Activated naive CD4-positive, alpha-beta T cell treated with Interleukin-2 at 50 U/mL for 16 hours (primary cell): ENCODE data around the gene FADD.

Experiments used
- DNase-seq: peaks from one replicate; pipeline ENCODE4 v3.0.0-alpha.2; 2020

Gene FADD

DNA sequence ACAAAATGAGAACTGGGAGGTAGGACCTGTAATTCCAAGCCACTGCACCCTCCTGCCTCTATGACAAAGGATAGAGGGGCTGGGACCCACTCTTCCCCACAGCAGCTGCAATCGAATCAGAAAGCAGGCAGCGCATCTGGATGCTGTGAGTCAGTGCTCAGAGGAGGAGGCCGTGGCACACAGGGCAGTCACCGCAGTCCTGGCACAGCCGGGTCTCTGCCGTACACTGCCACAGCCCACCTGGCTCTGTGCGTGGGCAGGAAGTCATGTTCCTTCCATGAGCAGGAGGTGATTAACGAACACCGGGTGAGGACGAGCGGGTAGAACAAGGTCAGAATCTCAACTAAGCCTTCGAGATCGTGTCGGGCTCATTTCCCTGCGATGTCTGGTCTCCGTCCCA lies 37.2 kb downstream of the FADD start:
- DNase-seq, result no peak

GRCh38 chr11:70241709-70242108 lies 38.6 kb downstream of the FADD start:
- no peak for DNase-seq

- DNase-seq, result no peak
Observed at GRCh38 chr11:70242885-70243284, 39.8 kb downstream of the FADD start.

DNA sequence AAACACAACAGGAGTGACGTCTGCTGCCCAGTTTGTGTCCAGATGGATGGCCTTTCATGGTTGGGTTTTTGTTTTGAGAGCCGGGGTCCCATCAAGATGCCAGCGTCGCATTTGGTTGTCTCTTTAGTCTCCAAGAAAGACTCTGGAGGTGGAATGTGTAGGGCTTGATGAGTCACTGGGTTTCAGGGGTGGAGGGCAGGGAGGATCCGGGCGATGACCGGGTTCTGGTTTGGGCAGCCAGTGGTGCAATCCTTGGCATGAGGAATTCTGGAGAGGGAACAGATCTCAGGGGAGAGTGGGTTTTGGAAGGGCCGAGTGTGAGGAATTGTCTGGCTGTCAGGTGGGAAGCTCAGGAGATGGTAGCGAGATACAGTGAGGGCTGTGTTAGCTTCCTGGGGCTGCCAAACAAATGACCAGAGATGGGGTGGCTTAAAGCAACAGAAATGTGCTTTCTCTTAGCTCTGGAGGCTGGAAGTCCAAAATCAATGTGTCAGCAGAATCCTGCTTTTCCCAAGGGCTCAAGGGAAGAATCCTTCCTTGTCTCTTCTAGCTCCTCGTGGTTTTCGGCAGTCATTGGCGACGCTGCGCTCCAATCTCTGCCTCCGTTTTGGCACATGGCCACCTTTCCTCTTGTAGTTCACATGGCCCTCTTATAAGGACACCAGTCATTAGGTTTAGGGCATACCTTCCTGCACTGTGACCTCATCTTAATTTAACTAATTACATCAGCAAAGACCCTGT lies 41.0 kb downstream of the FADD start:
- no peak for DNase-seq

DNA sequence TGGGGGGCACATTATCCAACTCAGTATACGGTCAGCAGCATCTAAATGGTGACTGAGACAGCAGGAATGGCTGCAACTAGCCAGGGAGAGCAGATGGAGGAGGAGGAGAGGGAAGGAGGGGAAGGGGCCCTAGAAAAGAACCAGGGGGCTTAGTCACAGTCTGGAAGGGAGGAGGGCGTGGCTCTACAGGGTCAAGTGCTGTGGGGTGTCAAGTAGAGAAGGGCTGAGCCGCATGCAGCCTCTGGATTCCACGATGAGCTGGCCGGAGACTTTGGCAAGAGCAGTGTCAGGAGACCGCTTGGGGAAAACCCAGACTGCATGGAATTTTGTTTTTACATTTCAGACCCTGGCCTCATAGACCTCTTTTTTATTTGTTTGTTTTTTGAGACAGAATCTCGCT lies 41.6 kb downstream of the FADD start:
- no peak for DNase-seq

DNA sequence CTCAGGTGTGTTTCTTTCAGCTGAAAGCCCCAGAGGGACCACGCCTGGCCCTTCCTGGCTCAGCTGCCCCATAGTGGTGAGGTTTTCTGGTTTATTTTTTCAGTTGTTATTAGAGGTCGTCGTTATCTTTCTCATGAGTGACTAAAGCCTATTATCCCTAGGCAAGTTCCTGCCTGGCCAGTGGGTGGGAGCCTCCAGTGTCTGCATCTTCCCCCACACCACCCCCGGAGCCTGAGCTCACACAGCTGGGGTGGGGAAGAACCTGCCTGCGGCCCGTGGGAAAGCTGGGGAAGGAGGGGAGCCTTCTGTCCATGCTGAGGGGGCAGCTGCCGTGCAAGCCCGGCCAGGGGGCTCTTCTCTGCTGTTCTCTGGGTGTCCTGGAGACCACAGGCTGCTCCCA lies 43.1 kb downstream of the FADD start:
- no peak for DNase-seq

DNA sequence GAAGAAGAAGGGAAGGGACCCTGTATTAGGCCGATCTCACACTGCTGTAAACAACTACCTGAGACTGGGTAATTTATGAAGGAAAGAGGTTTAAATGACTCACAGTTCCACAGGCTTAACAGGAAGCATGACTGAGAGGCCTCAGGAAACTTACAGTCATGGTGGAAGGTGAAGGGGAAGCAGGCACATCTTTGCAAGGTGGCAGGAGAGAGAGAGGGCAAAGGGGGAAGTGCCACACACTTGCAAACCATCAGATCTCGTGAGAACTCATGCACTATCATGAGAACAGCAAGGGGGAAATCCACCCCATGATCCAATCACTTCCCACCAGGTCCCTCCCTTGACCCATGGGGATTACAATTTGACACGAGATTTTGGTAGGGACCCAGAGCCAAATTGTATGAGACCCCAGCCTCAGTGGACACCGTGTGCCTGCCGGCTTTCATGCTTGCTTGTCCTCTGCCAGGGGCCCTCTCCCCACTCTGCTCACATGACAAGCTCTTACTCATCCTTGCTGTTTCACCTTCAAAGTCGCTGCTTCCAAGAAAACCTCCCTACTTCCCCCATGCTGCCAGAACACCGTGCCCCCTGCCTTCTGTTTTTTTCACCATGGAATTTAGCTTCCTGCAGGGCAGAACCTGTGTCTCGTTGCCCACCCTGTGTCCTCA lies 44.1 kb downstream of the FADD start:
- no peak for DNase-seq

- no peak for DNase-seq
Observed at GRCh38 chr11:70247710-70248072, 44.6 kb downstream of the FADD start.

- DNase-seq, result no peak
Observed at GRCh38 chr11:70250876-70251658, 48.0 kb downstream of the FADD start.

DNA sequence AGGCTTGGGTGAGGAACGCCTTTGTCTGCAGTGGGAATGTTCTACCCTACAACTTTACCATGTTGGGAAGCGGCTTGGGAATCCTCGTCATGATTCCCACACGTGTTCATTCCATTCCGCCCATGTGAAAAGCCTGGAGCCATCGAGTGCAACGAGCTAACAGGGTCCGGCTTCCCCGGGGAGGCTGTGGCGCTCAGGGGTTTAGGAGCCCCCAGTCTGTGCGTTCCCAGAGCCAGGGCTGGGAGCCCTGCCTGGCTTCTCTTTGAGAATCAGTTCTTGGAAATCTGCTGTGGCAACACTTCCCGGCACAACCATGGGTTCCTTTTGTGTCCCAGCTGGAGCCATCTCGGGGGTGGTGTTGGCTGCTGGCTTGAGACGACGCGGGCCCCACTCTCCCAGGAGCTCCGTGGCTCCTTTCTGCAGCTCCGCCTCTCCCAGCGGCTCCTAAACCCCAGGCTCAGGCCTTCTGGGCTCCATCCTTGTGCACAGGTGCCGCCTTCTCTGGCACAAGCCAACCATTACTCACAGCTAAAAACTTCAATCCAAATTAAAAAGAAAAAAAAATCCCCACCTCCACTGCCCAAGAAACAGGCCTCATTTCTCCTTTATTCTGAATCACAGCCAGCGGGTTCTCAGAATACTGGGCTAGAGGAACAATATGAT lies 48.7 kb downstream of the FADD start:
- DNase-seq, result no peak

GRCh38 chr11:70252844-70253243 lies 49.7 kb downstream of the FADD start:
- DNase-seq, result no peak

DNA sequence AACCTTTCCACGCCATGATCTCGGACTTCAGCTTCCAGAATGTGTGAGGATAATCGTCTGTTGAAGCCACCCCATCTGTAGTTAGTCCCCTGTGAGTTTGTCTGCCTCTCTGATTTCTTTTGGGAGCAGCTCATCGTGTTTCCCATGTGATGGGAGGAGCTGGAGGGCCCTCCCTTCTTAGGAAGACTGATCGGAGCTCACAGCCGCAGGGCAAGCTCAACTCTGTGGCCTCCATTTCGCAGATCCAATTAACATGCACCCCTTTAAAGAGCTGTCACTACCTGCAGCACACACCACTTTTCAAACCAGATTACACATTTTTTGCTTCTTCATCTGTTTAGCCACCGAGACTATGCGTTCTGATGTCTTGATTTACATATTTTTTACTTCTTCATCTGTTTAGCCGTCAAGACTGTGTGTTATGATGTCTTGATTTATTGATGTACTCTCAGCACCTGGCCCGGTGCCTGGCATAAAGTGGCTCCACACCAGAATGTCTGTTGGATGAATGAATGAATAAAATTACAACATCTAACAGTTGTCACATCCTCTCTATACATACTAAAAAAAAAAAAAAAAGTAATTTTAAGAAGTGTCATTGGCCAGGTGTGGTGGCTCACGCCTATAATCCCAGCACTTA lies 52.5 kb downstream of the FADD start:
- DNase-seq, result no peak
